HUES64 (cell line): Measurements from ENCODE around the gene SPTY2D1.
"Not testable (repeated sequence)": the region's sequence is repeated elsewhere in the genome, so short reads cannot be mapped to it uniquely, and the experiment has no call there.

Experiments used
- H3K27ac ChIP-seq: 2 replicates; pipeline ENCODE4 v1.7.0; 2013; ENCODE audit warnings: low read depth, low read length, inconsistent platforms
- H3K27me3 ChIP-seq: 2 replicates; pipeline ENCODE4 v1.6.1; 2013; ENCODE audit warnings: mild to moderate bottlenecking, low read length; ENCODE audit not compliant: insufficient read depth
- H3K36me3 ChIP-seq: 2 replicates; pipeline ENCODE4 v1.6.1; 2013; ENCODE audit warnings: mild to moderate bottlenecking, low read length; ENCODE audit not compliant: insufficient read depth
- H3K4me1 ChIP-seq: 2 replicates; pipeline ENCODE4 v1.6.1; 2013; ENCODE audit warnings: mild to moderate bottlenecking, low read length, moderate library complexity; ENCODE audit not compliant: insufficient read depth
- H3K4me3 ChIP-seq: 2 replicates; pipeline ENCODE4 v1.5.1; 2013; ENCODE audit warnings: mild to moderate bottlenecking, low read length, moderate library complexity
- H3K9ac ChIP-seq: 2 replicates; pipeline ENCODE4 v1.6.1; 2013; ENCODE audit warnings: mild to moderate bottlenecking, low read depth, low read length
- H3K9me3 ChIP-seq: 2 replicates; pipeline ENCODE4 v1.6.1; 2013; ENCODE audit warnings: low read depth, low read length; ENCODE audit not compliant: insufficient read depth
- WGBS: fragments of 150-250, 120-280 bp; methylation state at CpG from one replicate; pipeline ENCODE4 v1.1.7; 2013; ENCODE audit warnings: missing lambda C conversion rate; 5-methylcytosine and 5-hydroxymethylcytosine counted together

SPTY2D1 gene

DNA sequence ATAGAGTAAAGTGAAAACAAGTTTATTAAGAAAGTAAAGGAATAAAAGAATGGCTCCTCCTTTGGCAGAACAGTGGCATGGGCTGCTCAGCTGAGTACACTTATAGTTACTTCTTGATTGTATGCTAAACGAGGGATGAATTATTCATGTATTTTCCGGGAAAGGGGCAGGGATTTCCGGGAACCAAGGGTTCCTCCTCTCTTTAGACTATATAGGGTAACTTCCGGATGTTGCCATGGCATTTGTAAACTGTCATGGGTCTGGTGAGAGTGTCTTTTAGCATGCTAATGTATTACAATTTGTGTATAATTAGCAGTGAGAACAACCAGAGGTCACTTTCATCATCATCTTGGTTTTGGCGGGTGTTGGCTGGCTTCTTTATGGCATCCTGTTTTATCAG, 23.5 kb upstream of the SPTY2D1 start:
- H3K4me3 ChIP-seq, result no peak overlapping the region
- H3K4me1 ChIP-seq, result no peaks in the 10 kb centered on the region
- H3K9ac ChIP-seq, result no peak overlapping the region
- H3K27ac ChIP-seq, result no peak overlapping the region
- WGBS, result 87% methylated on average over 5 of the region's 5 CpGs
- H3K36me3 ChIP-seq, result no peaks in the 10 kb centered on the region
- H3K27me3 ChIP-seq, result no peaks in the 10 kb centered on the region
- peaks cover 17% of the 10 kb centered on the region; the same call in 1 of the 2 replicates for H3K9me3 ChIP-seq

- H3K4me3 ChIP-seq, result no peak overlapping the region
- H3K36me3 ChIP-seq, result no peaks in the 10 kb centered on the region
- 71% methylated on average over 19 of the region's 19 CpGs for WGBS
- H3K27me3 ChIP-seq, result no peaks in the 10 kb centered on the region
- H3K27ac ChIP-seq, result no peak overlapping the region
- no peak overlapping the region for H3K9ac ChIP-seq
- H3K4me1 ChIP-seq, result no peaks in the 10 kb centered on the region
- H3K9me3 ChIP-seq, result 0 out of 2 replicates have a peak, but pooled peaks cover 2% of the 10 kb centered on the region
Measured at GRCh38 chr11:18650859-18651557, 16.9 kb upstream of the SPTY2D1 start.

GRCh38 chr11:18650353-18650752, 16.2 kb upstream of the SPTY2D1 start:
- Histone ChIP-seq H3K36me3 (no peaks in the 10 kb centered on the region), H3K27me3 (no peaks in the 10 kb centered on the region), H3K9ac (no peak overlapping the region), H3K27ac (no peak overlapping the region), H3K9me3 (0 out of 2 replicates have a peak, but pooled peaks cover 2% of the 10 kb centered on the region), H3K4me3 (no peak overlapping the region), H3K4me1 (no peaks in the 10 kb centered on the region)
- WGBS, result 98% methylated on average over 3 of the region's 4 CpGs

GRCh38 chr11:18643034-18643433, 8.9 kb upstream of the SPTY2D1 start:
- 82% methylated on average over 4 of the region's 4 CpGs for WGBS
- not testable (repeated sequence) for H3K9me3 ChIP-seq, H3K36me3 ChIP-seq, H3K9ac ChIP-seq, H3K27me3 ChIP-seq, H3K4me1 ChIP-seq, H3K27ac ChIP-seq, H3K4me3 ChIP-seq

DNA sequence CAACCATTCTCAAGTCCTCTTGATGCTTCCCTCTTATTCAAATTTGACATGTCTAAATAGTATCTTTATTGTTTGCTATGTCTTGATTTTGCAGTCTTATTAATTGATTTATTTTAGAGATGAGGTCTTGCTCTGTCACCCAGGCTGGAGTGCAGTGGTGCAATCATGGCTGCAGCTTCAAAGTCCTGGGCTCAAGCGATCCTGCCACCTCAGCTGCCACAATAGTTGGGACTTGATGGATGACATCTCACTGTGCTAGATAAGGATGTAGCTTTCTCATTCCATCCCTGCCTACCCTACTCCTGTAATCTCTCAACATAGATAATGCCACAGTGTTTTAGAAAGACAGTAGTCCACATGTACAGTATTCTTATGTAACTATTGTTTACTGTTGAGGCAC, 7.5 kb upstream of the SPTY2D1 start:
- no peak overlapping the region for H3K4me3 ChIP-seq
- H3K36me3 ChIP-seq, result no peaks in the 10 kb centered on the region
- WGBS, result 84% methylated on average over 1 of the region's 1 CpG
- peaks cover 2% of the 10 kb centered on the region for H3K27me3 ChIP-seq
- no peaks in the 10 kb centered on the region for H3K4me1 ChIP-seq
- no peak overlapping the region for H3K27ac ChIP-seq
- no peaks in the 10 kb centered on the region for H3K9me3 ChIP-seq
- no peak overlapping the region for H3K9ac ChIP-seq

DNA sequence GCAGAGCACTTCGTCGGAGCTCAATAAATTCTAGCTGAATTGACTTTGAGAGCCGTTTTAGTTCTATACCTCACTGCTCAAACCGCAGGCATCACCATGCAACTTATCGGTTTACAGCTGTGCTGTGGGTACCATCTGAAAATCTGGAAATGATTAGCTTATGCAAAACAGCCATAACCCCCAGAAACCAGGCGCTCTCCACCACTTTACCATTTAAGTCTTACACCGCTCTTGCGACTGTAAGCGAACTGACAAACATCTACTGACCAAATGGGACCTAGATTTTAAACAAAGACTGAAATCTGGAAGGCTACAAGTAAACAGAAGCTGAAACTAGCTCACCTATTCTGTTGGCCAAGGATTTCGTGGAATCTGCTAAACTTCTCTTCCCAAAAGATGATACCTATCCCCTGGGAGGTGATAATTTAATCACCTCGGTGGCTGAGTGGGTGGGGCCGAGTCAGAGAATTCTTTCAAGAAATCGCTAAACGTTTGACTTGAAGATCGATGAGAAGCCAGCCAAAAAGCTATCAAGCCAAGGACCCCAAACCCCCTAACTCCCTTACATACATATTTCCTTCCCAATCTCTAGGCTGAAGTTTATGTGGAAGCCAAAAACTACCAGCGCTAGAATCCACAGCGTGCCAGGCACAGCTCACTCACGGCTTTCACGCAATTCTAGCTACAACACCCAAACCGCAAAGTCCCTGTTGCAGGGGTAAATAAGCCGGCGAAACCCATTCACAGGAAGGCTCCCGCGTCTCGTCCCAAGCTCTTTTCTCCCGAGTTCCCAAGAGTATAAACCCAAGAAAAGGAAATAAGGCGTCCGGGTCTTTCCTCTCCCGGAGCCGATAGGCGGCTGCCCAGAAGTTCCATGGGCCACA, 644 bp downstream of the SPTY2D1 start:
- WGBS, result 13% methylated on average over 30 of the region's 31 CpGs
- H3K27ac ChIP-seq, result peak overlapping the region; percentile 71; the same call in 1 of the 2 replicates

DNA sequence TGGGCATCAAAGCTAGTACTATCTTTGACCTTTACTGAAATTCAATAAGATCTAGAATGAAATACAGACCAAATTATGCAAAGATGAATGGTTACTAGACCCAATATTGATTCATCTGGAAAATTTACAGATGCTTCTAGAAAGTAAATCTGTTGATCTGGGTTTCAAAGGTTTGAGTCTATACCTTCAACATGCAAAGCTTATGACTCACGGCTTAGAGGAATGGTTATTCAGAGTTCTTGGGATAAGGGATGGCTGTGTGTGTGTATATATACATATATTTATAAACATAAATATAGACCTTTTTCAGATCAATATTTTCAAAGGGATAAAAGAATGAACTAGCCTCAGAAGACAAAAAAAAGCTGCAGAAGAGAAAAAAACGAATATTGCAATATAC, 1.3 kb downstream of the SPTY2D1 start:
- Histone ChIP-seq H3K27ac (no peak overlapping the region), H3K36me3 (no peaks in the 10 kb centered on the region), H3K27me3 (peaks cover 3% of the 10 kb centered on the region), H3K9ac (peak overlapping the region; percentile 92; the same call in 1 of the 2 replicates), H3K4me3 (peak overlapping the region; percentile 97), H3K9me3 (no peaks in the 10 kb centered on the region), H3K4me1 (no peaks in the 10 kb centered on the region; the same call in 1 of the 2 replicates)
- WGBS, result 23% methylated on average over 1 of the region's 2 CpGs

More for the DNA sequence above, 644 bp downstream of the SPTY2D1 start:
- H3K36me3 ChIP-seq, result no peaks in the 10 kb centered on the region
- H3K4me1 ChIP-seq, result no peaks in the 10 kb centered on the region; the same call in 1 of the 2 replicates
- peak overlapping the region; percentile 92 for H3K9ac ChIP-seq
- no peaks in the 10 kb centered on the region for H3K9me3 ChIP-seq
- peak overlapping the region; percentile 97 for H3K4me3 ChIP-seq
- peaks cover 3% of the 10 kb centered on the region for H3K27me3 ChIP-seq

DNA sequence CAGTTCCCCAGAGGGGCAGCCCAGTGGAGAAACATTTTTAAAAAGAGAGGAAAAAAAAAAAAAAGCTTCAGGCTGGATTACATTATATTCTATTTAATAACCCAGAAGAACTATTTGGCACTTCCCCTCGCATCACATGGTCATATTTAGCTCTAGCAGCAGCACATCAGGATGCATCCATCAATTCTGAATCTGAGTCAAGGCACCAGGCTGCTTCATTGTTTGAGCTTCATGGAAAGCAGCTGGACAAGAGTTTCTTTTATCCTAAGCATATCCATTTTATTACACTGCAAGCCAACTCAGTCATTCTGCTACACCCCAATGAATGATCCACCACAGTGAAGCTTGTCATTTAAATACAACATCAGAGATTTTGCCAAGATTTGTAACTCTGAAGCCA, 10.0 kb downstream of the SPTY2D1 start:
- 90% methylated on average over 1 of the region's 1 CpG for WGBS
- no peak overlapping the region for H3K9ac ChIP-seq

DNA sequence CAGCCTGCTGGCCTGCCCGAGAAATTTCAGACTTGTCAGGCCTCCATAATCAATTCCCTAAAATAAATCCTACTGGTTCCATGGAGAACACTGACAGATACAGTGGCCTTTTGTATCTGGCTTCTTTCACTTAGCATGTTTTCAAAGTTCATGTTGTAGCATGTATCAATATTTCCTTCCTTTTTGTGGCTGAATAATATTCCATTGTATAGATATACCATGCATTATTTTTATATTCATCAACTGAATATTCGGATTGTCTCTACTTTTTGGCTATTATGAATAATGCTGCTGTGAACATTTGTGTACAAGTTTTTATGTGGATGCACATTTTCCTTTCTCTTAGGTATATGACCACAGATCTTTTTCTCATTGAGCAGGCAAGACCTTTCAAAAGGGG, 10.4 kb downstream of the SPTY2D1 start:
- Histone ChIP-seq H3K27ac (no peak overlapping the region), H3K4me1 (no peaks in the 10 kb centered on the region), H3K9me3 (no peaks in the 10 kb centered on the region), H3K9ac (no peak overlapping the region), H3K4me3 (no peak overlapping the region), H3K27me3 (no peaks in the 10 kb centered on the region), H3K36me3 (no peaks in the 10 kb centered on the region)
- 94% methylated on average over 1 of the region's 2 CpGs for WGBS

More for the DNA sequence above, 10.0 kb downstream of the SPTY2D1 start:
- Histone ChIP-seq H3K4me1 (no peaks in the 10 kb centered on the region), H3K4me3 (no peak overlapping the region), H3K9me3 (no peaks in the 10 kb centered on the region), H3K36me3 (no peaks in the 10 kb centered on the region), H3K27ac (no peak overlapping the region), H3K27me3 (no peaks in the 10 kb centered on the region)

DNA sequence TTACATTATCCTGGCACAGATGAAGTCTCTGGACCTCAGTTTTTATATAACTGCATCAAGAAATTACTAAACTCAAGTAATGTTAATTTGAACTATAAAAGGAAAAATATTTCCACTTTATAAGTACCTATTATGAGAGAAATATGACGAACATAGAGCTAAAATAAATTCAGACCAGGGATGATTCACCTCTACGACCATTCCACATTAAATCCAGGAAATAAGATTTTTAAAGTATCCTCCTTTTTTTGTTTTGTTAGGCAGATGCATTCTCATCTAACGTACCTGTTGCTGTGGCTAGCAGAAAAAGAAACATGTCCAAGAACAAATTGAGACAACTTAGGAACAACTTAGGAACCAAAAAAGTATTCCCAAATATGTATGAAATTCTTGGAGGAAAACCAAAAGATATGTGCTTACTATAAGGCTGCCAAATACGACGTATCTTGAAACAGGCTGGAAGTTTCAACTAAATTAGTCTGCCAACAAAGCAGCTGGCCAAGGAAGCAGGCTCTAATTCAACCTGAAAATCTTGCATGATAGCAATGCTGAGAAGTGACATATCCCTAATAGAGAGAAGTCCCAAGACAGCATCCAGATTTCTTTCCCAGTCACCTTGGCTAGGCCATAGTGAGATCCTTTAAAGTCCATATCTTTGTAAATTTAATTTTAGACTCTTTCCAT, 15.7 kb downstream of the SPTY2D1 start:
- Histone ChIP-seq H3K9me3 (no peaks in the 10 kb centered on the region), H3K36me3 (peaks cover 25% of the 10 kb centered on the region), H3K27ac (no peak overlapping the region), H3K4me3 (no peak overlapping the region), H3K27me3 (no peaks in the 10 kb centered on the region), H3K4me1 (no peaks in the 10 kb centered on the region), H3K9ac (no peak overlapping the region)
- WGBS, result 91% methylated on average over 3 of the region's 5 CpGs
